WERI-Rb-1 (cell line): Measurements from ENCODE around the gene UCP2.

Experiments
- DNase-seq: peaks from one replicate; pipeline ENCODE4 v3.0.0-alpha.2; 2020
- H3K27ac ChIP-seq: fragments of 250-450 bp; sonication (Bioruptor Pico); 2 replicates; pipeline ENCODE4 v1.5.1; 2020; ENCODE audit warnings: mild to moderate bottlenecking, moderate library complexity
- H3K27me3 ChIP-seq: fragments of 250-450 bp; sonication (Bioruptor Pico); 2 replicates; pipeline ENCODE4 v1.5.1; 2021; ENCODE audit warnings: mild to moderate bottlenecking, low read depth, moderate library complexity; ENCODE audit not compliant: insufficient read depth, severe bottlenecking
- H3K36me3 ChIP-seq: fragments of 250-450 bp; sonication (Bioruptor Pico); 2 replicates; pipeline ENCODE4 v1.5.1; 2020; ENCODE audit warnings: mild to moderate bottlenecking, moderate library complexity
- H3K4me3 ChIP-seq: 2 replicates; pipeline ENCODE4 v1.5.1; 2011; ENCODE audit warnings: low read depth, mild to moderate bottlenecking, control low read depth, low read length
- H3K9me3 ChIP-seq: fragments of 250-450 bp; sonication (Bioruptor Pico); 2 replicates; pipeline ENCODE4 v1.5.1; 2021; ENCODE audit warnings: mild to moderate bottlenecking, moderate library complexity; ENCODE audit not compliant: severe bottlenecking
- CTCF ChIP-seq: IDR thresholded peaks from 2 replicates; pipeline ENCODE4 v1.5.1; 2011; ENCODE audit warnings: low read depth, mild to moderate bottlenecking, control low read depth, inconsistent platforms, low read length

UCP2 gene

DNA sequence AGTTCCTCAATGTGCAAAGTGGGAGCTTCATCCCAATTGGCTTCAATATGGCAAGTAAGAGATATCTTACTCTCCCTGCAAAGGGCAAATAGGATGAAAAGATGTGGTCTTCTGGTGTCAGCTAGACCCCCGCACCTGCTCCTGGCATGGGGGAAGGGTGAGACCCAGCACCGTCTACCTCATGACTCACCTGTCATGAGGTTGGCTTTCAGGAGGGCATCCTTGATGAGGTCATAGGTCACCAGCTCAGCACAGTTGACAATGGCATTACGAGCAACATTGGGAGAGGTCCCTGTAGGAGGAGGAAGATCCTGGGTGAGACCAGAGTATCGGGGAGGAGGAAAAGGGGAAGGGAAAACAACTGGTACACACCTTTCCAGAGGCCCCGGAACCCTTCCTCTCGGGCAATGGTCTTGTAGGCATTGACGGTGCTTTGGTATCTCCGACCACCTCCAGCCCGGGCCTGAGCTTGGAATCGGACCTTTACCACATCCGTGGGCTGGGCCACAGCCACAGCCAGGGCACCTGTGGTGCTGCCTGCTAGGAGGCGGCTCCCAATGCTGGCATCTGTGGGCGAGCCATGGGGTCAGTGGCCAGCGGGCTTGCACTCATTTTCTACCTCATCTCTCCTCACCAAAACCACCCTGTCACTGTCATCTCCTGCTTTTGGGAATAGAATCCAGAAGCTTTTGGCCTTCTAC, 6.0 kb downstream of the UCP2 start:
- DNase-seq = no peak
- H3K4me3 ChIP-seq = no peak overlapping the region
- TF ChIP-seq CTCF = no peak
- no peaks in the 10 kb centered on the region for H3K9me3 ChIP-seq
- H3K27me3 ChIP-seq = no peaks in the 10 kb centered on the region
- no peak overlapping the region for H3K27ac ChIP-seq
- peaks cover 78% of the 10 kb centered on the region for H3K36me3 ChIP-seq

- H3K4me3 ChIP-seq = no peak overlapping the region
- H3K27ac ChIP-seq = no peak overlapping the region
- no peak for DNase-seq
- H3K9me3 ChIP-seq = no peaks in the 10 kb centered on the region
- peaks cover 68% of the 10 kb centered on the region for H3K36me3 ChIP-seq
- no peak for TF ChIP-seq CTCF
- no peaks in the 10 kb centered on the region for H3K27me3 ChIP-seq
These were observed 7.2 kb downstream of the UCP2 start for GRCh38 chr11:73975479-73975757.

DNA sequence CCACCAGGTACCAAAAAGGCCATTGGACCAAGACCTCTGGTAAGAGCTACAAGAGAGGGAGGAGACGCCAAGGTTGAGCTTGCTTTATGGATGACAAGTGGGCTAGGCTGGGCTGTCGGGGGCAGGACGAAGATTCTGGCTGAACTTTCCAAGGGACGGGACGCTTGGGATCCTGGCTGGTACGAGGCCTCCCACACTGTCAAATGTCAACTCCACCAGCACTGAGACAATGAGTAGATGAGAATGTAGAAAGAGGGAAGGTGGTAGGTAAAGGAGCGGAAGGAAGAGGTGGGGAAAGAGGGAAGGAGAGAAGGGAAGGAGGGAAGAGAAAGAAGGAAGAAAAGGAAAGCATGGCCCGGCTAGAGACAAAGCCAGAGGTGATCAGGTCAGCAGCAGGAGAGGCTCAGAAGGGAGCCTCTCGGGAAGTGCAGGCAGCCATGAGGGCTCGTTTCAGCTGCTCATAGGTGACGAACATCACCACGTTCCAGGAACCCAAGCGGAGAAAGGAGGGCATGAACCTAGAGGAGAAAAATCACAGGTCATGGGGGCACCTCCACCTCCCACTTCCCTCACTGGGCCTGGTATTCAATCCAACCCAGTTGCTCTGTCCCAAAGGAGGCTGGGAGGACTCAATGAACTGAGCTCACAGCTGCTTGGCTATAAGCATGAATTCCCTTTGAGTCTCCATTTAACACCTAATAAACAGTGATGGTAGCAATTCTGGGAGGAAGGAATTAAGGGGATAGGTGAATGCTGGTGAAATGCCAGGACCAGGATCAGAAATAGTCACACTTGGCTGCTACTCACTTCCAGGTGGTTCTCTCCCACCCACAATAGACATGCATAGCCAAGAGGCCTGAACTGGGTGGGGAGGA, 7.8 kb downstream of the UCP2 start:
- H3K4me3 ChIP-seq = no peak overlapping the region
- no peaks in the 10 kb centered on the region for H3K27me3 ChIP-seq
- H3K9me3 ChIP-seq = no peaks in the 10 kb centered on the region
- no peak for DNase-seq
- no peak overlapping the region for H3K27ac ChIP-seq
- no peak for TF ChIP-seq CTCF
- peaks cover 62% of the 10 kb centered on the region for H3K36me3 ChIP-seq

GRCh38 chr11:73972620-73973449, 9.8 kb downstream of the UCP2 start:
- Histone ChIP-seq H3K27ac (no peak overlapping the region), H3K36me3 (peaks cover 43% of the 10 kb centered on the region), H3K9me3 (no peaks in the 10 kb centered on the region), H3K27me3 (no peaks in the 10 kb centered on the region), H3K4me3 (no peak overlapping the region)
- no peak for DNase-seq
- TF ChIP-seq CTCF = no peak

DNA sequence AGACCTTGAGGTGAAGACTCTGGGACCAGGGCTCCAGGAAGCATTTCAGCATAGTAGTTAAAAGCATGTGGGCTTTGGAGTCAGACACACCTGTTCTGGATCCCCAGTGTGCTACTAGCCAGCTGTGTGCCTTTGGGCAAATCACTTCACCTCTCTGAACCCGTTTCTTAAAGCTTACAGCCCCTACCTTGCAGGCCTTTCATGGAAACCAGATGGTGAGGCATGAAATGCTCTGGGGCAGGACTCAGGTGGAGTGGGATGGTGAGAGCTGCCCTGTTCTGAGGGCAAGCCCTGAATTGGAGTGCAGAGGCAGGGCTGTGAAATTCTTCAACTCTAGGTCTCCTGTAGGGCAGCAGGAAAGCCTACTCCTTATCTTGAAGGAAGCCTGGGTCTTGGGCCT, 10.5 kb downstream of the UCP2 start:
- H3K27ac ChIP-seq = no peak overlapping the region
- H3K36me3 ChIP-seq = peaks cover 37% of the 10 kb centered on the region
- H3K27me3 ChIP-seq = no peaks in the 10 kb centered on the region
- no peak for DNase-seq
- no peak overlapping the region for H3K4me3 ChIP-seq
- H3K9me3 ChIP-seq = no peaks in the 10 kb centered on the region
- TF ChIP-seq CTCF = no peak
